ENCODE data around the gene WFDC6. TPM values are rescaled to one million over a fixed set of nuclear protein-coding genes. Genes with fewer than 3 reads are reported as not detected.

WFDC6 gene
- polyA plus RNA-seq, 1 donor (not counting 4 experiments of a cell fraction or from before 2014, with no cell fraction given), result not detected

DNA sequence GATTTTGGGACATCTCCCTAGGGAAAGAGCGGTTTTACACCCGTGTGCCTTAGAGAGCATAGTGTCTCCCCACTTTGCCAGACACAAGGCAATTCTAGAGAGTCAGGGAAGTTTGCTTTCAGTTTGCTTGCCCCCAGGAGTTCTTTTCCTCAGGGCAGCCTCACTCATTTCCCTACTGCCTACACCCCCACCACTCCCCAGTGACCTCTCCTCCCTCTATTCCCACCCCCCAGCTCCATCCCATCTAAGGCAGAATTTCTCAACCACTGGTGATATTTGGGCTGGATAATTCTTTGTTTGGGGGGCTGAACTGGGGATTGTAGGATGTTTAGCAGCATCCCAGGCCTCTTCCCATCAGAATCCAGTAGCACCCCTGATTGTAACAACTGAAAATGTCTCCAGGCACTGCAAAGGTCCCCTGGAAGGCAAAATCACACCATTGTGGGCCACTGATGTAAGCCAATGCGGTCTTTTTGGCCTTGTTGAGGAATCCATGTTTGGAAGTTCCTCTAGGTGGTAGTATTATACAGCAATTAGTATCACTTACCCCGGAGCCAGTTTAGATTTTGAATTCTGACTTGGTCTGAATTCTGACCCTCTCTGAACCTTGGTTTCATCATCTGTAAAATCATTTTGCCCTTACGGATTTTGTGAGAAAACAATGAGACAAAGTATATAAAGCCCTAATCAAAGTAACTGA, 6.6 kb upstream of the WFDC6 start:
- no peak overlapping the region for H3K4me3 ChIP-seq (ENCODE audit: control insufficient read depth in 2 of 3, extremely low read depth in 1 of 3, insufficient read depth in 2 of 3, low read depth in 1 of 3, low read length in 3 of 3)
- no peaks in the 10 kb centered on the region for H3K79me2 ChIP-seq (ENCODE audit: control insufficient read depth, insufficient read depth, low read length)
- H2AFZ ChIP-seq (ENCODE audit: control insufficient read depth, low read length), result no peak overlapping the region
- no peaks in the 10 kb centered on the region for H3K4me1 ChIP-seq (ENCODE audit: control insufficient read depth, extremely low read depth, insufficient read depth, low read length)
- H3K9me1 ChIP-seq (ENCODE audit: control insufficient read depth, extremely low read depth, insufficient read depth, low read length), result no peaks in the 10 kb centered on the region
- H3K27me3 ChIP-seq (ENCODE audit: control insufficient read depth, extremely low read depth, insufficient read depth, low read length), result peaks cover 21% of the 10 kb centered on the region
- H3K9me3 ChIP-seq (ENCODE audit: control insufficient read depth, low read depth, low read length), result no peaks in the 10 kb centered on the region
- DNase-seq (ENCODE audit: low read depth, low spot score), result no peak
- no peak for FAIRE-seq
- H3K4me2 ChIP-seq (ENCODE audit: control insufficient read depth, extremely low read depth, insufficient read depth, low read depth, low read length), result no peak overlapping the region
- dilution Hi-C loops (cut with MboI; ENCODE audit: extremely low pct_ligation_motif_present, low sequenced_read_pairs), result no loop called here
- no peaks in the 10 kb centered on the region for H4K20me1 ChIP-seq (ENCODE audit: control insufficient read depth, extremely low read depth, insufficient read depth, low read length)
- no peak overlapping the region for H3K9ac ChIP-seq (ENCODE audit: control insufficient read depth, extremely low read depth, insufficient read depth, low read length)
- TF ChIP-seq, protein P1, sequence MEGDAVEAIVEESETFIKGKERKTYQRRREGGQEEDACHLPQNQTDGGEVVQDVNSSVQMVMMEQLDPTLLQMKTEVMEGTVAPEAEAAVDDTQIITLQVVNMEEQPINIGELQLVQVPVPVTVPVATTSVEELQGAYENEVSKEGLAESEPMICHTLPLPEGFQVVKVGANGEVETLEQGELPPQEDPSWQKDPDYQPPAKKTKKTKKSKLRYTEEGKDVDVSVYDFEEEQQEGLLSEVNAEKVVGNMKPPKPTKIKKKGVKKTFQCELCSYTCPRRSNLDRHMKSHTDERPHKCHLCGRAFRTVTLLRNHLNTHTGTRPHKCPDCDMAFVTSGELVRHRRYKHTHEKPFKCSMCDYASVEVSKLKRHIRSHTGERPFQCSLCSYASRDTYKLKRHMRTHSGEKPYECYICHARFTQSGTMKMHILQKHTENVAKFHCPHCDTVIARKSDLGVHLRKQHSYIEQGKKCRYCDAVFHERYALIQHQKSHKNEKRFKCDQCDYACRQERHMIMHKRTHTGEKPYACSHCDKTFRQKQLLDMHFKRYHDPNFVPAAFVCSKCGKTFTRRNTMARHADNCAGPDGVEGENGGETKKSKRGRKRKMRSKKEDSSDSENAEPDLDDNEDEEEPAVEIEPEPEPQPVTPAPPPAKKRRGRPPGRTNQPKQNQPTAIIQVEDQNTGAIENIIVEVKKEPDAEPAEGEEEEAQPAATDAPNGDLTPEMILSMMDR (optimal IDR thresholded peaks at IDR 0.05 in 1 of 3, IDR thresholded peaks at IDR 0.05 in 1 of 3, conservative IDR thresholded peaks at IDR 0.05 in 1 of 3; ENCODE audit: extremely low read depth in 1 of 3, insufficient read depth in 2 of 3, low read length in 3 of 3), result peak; percentile 30 to 44 (median 33)
- no peak for TF ChIP-seq EZH2 (IDR thresholded peaks at IDR 0.05; ENCODE audit: low read length)
- H3K27ac ChIP-seq (ENCODE audit: control insufficient read depth, insufficient read depth, low read length), result no peak overlapping the region
- H3K36me3 ChIP-seq (ENCODE audit: control insufficient read depth in 2 of 2, extremely low read depth in 1 of 2, insufficient read depth in 2 of 2, low read length in 2 of 2), result no peaks in the 10 kb centered on the region

DNA sequence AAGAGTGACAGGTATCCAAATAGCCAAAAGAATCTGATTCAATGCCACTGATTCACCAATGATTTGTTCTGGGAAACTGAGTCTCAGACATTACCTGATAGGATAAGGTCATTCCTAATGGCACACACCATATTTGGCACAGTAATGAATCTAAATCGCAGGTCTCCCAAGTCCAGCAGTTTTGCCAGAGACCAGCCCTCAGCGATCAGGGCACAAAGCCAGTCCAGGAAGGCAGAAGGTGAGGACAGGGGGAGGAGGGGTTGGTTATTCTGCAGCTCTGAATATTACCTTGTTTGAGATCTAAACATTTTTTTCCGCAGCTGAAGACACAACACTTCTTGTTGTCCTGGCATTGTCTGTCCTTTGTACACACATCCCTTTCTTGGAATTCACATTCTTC, 6.1 kb upstream of the WFDC6 start:
- FAIRE-seq, result no peak
- dilution Hi-C loops (cut with MboI; ENCODE audit: extremely low pct_ligation_motif_present, low sequenced_read_pairs), result no loop called here

More for the DNA sequence above, 6.1 kb upstream of the WFDC6 start:
- Histone ChIP-seq H3K4me1 (ENCODE audit: control insufficient read depth, extremely low read depth, insufficient read depth, low read length) (no peaks in the 10 kb centered on the region), H4K20me1 (ENCODE audit: control insufficient read depth, extremely low read depth, insufficient read depth, low read length) (no peaks in the 10 kb centered on the region), H2AFZ (ENCODE audit: control insufficient read depth, low read length) (no peak overlapping the region), H3K27me3 (ENCODE audit: control insufficient read depth, extremely low read depth, insufficient read depth, low read length) (peaks cover 21% of the 10 kb centered on the region), H3K27ac (ENCODE audit: control insufficient read depth, insufficient read depth, low read length) (no peak overlapping the region), H3K36me3 (ENCODE audit: control insufficient read depth in 2 of 2, extremely low read depth in 1 of 2, insufficient read depth in 2 of 2, low read length in 2 of 2) (no peaks in the 10 kb centered on the region), H3K9me3 (ENCODE audit: control insufficient read depth, low read depth, low read length) (no peaks in the 10 kb centered on the region), H3K9ac (ENCODE audit: control insufficient read depth, extremely low read depth, insufficient read depth, low read length) (no peak overlapping the region), H3K79me2 (ENCODE audit: control insufficient read depth, insufficient read depth, low read length) (no peaks in the 10 kb centered on the region), H3K4me3 (ENCODE audit: control insufficient read depth in 2 of 3, extremely low read depth in 1 of 3, insufficient read depth in 2 of 3, low read depth in 1 of 3, low read length in 3 of 3) (no peak overlapping the region), H3K9me1 (ENCODE audit: control insufficient read depth, extremely low read depth, insufficient read depth, low read length) (no peaks in the 10 kb centered on the region), H3K4me2 (ENCODE audit: control insufficient read depth, extremely low read depth, insufficient read depth, low read depth, low read length) (no peak overlapping the region)
- TF ChIP-seq, protein P1 (optimal IDR thresholded peaks at IDR 0.05 in 1 of 3, IDR thresholded peaks at IDR 0.05 in 1 of 3, conservative IDR thresholded peaks at IDR 0.05 in 1 of 3; ENCODE audit: extremely low read depth in 1 of 3, insufficient read depth in 2 of 3, low read length in 3 of 3), result no peak
- TF ChIP-seq EZH2 (IDR thresholded peaks at IDR 0.05; ENCODE audit: low read length), result no peak
- DNase-seq (ENCODE audit: low read depth, low spot score), result no peak

Data from keratinocyte (primary cell).